ENCODE results near the gene FLAD1.
"Not testable (repeated sequence)": the region's sequence is repeated elsewhere in the genome, so short reads cannot be mapped to it uniquely, and the experiment has no call there.

The FLAD1 gene

DNA sequence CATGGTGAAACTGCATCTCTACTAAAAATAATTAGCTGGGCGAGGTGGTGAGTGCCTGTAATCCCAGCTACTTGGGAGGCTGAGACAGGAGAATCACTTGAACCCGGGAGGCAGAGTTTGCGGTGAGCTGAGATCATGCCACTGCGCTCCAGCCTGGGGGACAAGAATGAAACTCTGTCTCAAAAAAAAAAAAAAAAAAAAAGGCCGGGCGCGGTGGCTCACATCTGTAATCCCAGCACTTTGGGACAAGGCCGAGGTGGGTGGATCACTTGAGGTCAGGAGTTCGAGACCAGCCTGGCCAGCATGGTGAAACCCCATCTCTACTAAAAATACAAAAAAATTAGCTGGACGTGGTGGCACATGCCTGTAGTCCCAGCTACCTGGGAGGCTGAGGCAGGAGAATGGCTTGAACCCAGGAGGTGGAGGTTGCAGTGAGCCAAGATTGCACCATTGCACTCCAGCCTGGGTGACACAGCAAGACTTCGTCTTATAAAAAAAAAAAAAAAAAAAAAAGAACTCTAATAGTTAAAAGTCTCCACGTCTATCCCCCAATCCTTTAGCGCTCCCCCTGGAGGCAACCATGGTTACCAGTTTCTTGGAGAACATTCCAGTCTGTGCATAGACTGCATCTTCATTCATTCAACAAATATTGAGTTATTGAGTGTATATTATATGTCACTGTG lies 12.3 kb downstream of the FLAD1 start:
- TF ChIP-seq, protein P1, sequence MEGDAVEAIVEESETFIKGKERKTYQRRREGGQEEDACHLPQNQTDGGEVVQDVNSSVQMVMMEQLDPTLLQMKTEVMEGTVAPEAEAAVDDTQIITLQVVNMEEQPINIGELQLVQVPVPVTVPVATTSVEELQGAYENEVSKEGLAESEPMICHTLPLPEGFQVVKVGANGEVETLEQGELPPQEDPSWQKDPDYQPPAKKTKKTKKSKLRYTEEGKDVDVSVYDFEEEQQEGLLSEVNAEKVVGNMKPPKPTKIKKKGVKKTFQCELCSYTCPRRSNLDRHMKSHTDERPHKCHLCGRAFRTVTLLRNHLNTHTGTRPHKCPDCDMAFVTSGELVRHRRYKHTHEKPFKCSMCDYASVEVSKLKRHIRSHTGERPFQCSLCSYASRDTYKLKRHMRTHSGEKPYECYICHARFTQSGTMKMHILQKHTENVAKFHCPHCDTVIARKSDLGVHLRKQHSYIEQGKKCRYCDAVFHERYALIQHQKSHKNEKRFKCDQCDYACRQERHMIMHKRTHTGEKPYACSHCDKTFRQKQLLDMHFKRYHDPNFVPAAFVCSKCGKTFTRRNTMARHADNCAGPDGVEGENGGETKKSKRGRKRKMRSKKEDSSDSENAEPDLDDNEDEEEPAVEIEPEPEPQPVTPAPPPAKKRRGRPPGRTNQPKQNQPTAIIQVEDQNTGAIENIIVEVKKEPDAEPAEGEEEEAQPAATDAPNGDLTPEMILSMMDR (IDR thresholded peaks at IDR 0.05; ENCODE audit: unreplicated experiment in 3 of 3) = peak in 1 of 3 experiments; percentile 50
- H3K27me3 Mint-ChIP-seq (ENCODE audit: low read depth); H3K9me3 Mint-ChIP-seq; H3K36me3 Mint-ChIP-seq (ENCODE audit: low read depth): not testable (repeated sequence)
- Mint-ChIP-seq H3K4me1 (peaks cover 24% of the 10 kb centered on the region), H3K4me3 (peak overlapping the region in 2 of 3 experiments; percentile 5 to 6), H3K27ac (peak overlapping the region in 2 of 3 experiments; percentile 5 to 32)

DNA sequence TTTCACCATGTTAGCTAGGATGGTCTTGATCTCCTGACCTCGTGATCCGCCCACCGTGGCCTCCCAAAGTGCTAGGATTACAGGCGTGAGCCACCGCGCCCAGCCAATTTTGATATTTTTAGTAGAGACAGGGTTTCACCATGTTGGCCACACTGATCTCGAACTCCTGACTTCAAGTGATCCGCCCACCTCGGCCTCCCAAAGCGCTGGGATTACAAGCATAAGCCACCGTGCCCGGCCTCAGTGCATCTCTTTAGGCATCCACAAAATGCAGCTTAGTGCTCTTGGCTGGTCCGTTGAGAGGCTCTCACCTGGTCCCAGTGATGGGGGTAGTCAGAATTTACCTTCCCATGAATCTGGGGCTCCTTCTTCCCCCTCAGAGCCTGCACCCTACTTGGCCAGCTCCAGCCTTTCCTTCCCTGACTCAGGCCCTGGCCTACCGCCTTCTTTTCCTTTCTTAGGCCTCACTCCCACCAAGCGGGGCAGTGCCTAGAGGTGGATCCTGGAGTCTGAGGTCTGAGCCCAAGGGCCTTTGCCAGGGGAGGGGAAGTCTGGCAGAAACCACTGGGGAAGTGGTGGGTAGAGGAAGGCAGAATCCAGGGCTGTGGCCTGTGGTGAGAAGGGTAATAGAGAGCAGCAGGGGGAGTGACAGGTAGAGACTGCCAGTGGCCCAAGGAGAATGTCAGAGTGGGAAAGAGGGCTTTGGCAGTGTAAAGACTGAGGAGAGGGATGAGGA lies 14.0 kb downstream of the FLAD1 start:
- Mint-ChIP-seq H3K9me3 (no peaks in the 10 kb centered on the region), H3K4me1 (peaks cover 24% of the 10 kb centered on the region), H3K27me3 (ENCODE audit: low read depth) (no peaks in the 10 kb centered on the region), H3K4me3 (peak overlapping the region; percentile 51 to 68 (median 61)), H3K36me3 (ENCODE audit: low read depth) (no peaks in the 10 kb centered on the region), H3K27ac (peak overlapping the region; percentile 29 to 74 (median 53))
- TF ChIP-seq, protein P1 (IDR thresholded peaks at IDR 0.05; ENCODE audit: unreplicated experiment in 3 of 3) = no peak

DNA sequence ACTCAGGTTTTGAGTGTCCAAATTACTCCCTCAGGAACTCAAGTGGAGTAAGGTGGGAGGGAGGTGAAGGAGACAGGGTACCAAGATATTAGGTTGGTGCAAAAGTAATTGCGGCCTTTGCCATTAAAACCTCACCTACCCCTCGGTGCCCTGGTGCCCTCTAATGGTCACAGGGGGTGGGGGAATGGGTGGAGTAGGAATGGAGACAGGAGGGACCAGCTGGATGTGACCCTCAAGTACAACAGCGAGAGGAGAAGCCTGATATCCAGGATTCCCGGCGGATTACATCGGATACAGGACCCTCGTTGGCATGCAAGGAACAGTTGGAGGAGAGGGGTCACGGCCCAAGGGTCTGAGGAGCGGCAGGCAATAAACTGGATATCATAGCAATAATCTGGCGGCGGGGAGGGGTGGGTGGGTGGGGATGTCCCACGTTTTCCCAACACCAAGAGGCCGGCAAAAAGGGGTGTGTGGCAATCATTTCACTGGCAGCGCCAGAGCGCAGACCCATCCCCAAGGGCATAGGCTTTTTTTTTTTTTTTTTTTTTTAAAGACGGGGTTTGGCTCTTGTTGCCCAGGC lies 15.1 kb downstream of the FLAD1 start:
- Mint-ChIP-seq H3K27me3 (ENCODE audit: low read depth) (no peaks in the 10 kb centered on the region), H3K27ac (peak overlapping the region in 1 of 3 experiments; percentile 53)
- TF ChIP-seq, protein P1 (IDR thresholded peaks at IDR 0.05; ENCODE audit: unreplicated experiment in 3 of 3) = no peak

DNA sequence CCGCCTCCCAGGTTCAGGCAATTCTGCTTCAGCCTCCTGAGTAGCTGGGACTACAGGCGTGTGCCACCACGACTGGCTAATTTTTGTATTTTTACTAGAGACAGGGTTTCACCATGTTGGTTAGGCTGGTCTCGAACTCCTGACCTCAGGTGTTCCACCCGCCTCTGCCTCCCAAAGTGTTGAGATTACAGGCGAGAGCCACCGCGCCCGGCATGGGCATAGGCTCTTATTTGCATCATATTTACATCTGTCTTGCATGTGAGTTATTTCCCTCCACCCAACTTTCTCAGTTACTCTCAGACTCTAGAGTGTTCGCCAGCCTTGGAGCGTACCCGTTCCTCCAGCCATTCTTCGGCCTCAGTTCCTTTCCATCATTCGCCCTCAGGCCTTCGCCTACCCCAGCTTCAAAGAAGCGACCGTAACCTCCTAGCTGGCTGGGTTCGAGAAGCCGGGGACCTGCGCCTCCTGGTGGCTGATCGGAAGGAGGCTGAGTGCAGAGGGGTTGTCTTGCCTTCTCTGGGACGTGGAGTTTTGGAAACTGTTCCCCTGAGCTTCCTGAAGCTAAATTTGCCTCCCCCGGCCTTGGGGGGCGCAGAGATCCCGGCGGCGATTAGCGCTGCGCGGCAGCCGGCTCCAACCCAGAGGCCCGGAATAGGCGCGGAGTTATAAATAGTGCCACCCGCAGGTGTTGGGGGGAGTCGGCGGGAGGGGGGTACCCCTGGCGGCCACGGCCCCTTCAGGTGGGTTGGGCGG lies 15.8 kb downstream of the FLAD1 start:
- TF ChIP-seq, protein P1 (IDR thresholded peaks at IDR 0.05; ENCODE audit: unreplicated experiment in 3 of 3) = peak; percentile 79 to 84 (median 80)
- Mint-ChIP-seq H3K4me1 (peaks cover 24% of the 10 kb centered on the region), H3K4me3 (peak overlapping the region; percentile 83 to 88 (median 85)), H3K27me3 (ENCODE audit: low read depth) (no peaks in the 10 kb centered on the region), H3K9me3 (no peaks in the 10 kb centered on the region), H3K36me3 (ENCODE audit: low read depth) (no peaks in the 10 kb centered on the region), H3K27ac (peak overlapping the region; percentile 87 to 98 (median 93))

More for the DNA sequence above, 15.1 kb downstream of the FLAD1 start:
- H3K36me3 Mint-ChIP-seq (ENCODE audit: low read depth) = no peaks in the 10 kb centered on the region
- H3K4me1 Mint-ChIP-seq = peaks cover 24% of the 10 kb centered on the region
- H3K4me3 Mint-ChIP-seq = peak overlapping the region; percentile 50 to 72 (median 59)
- no peaks in the 10 kb centered on the region for H3K9me3 Mint-ChIP-seq

DNA sequence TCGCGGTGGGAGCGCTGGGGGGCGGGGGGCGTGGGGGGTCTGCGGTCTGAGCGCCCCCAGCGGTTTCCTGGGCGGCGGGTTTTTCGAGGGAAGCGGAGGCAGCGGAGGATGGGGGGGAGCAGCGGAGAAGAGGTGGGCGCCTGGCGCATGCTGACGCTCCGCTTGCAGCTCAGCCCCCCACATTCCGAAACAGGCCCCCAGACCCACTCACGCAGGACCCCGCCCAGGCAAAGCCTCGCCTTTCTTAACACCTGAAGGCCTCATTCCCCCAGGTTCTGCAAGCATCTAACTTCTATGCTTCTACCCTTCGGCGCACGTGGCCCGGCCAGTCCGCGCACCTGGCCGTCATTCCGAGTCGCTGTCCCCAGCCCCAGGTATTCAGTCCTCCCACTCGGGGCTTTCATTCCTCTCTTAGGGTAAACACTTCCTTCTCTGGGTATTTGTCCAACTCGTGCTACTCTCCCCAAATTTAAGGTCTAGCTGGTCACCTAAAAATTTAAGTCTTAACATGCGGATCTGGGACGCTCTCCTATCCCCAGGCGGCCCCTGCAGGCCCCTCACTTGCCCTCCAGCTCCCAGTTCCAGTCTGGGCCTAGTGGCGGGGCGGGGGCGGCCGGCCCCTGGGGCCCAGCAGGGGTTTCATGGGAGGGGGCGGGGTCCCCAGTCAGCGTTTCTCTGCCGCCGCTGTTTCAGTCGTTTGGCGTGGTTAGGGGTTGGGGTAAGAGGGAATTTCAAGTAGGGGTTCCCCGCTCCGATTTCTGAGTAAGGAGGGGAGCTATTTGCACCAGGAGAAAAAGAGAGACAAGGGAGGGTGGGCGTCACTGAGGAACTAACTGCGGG lies 16.6 kb downstream of the FLAD1 start:
- Mint-ChIP-seq H3K9me3 (no peaks in the 10 kb centered on the region), H3K4me3 (peak overlapping the region; percentile 88 to 97 (median 95)), H3K4me1 (peaks cover 29% of the 10 kb centered on the region), H3K36me3 (ENCODE audit: low read depth) (no peaks in the 10 kb centered on the region), H3K27me3 (ENCODE audit: low read depth) (no peaks in the 10 kb centered on the region), H3K27ac (peak overlapping the region; percentile 98 to 99 (median 98))
- TF ChIP-seq, protein P1 (IDR thresholded peaks at IDR 0.05; ENCODE audit: unreplicated experiment in 3 of 3) = no peak

Measured in nephron (organoid).